Stimulated activated CD8-positive, alpha-beta memory T cell treated with anti-CD3 and anti-CD28 coated beads, Interleukin-12 subunit alpha, Interleukin-12 subunit beta, amount 100 ng/mL, for 4 hours (primary cell): Measurements from ENCODE around the gene PKD1L1.

Experiments
- DNase-seq: peaks from one replicate; pipeline ENCODE4 v3.0.0-alpha.2; 2020; ENCODE audit warnings: low read depth

The PKD1L1 gene

GRCh38 chr7:47866120-47866519, 82.1 kb downstream of the PKD1L1 start:
- DNase-seq, result no peak

- no peak for DNase-seq
Observed at GRCh38 chr7:47852330-47853245, 95.7 kb downstream of the PKD1L1 start.

GRCh38 chr7:47847207-47847606, 101.1 kb downstream of the PKD1L1 start:
- no peak for DNase-seq

- no peak for DNase-seq
Observed at GRCh38 chr7:47846138-47846836, 102.0 kb downstream of the PKD1L1 start.

- no peak for DNase-seq
Observed at GRCh38 chr7:47844311-47844710, 104.0 kb downstream of the PKD1L1 start.

GRCh38 chr7:47843291-47843690, 105.0 kb downstream of the PKD1L1 start:
- DNase-seq, result no peak

GRCh38 chr7:47839381-47839780, 108.9 kb downstream of the PKD1L1 start:
- no peak for DNase-seq

GRCh38 chr7:47837826-47838225, 110.4 kb downstream of the PKD1L1 start:
- no peak for DNase-seq

- DNase-seq, result no peak
Observed at GRCh38 chr7:47836503-47837202, 111.6 kb downstream of the PKD1L1 start.

- no peak for DNase-seq
Observed at GRCh38 chr7:47836080-47836479, 112.2 kb downstream of the PKD1L1 start.

- DNase-seq, result no peak
Observed at GRCh38 chr7:47833211-47833610, 115.1 kb downstream of the PKD1L1 start.

GRCh38 chr7:47832105-47832715, 116.1 kb downstream of the PKD1L1 start:
- no peak for DNase-seq

- DNase-seq, result no peak
Observed at GRCh38 chr7:47830015-47830414, 118.3 kb downstream of the PKD1L1 start.

GRCh38 chr7:47827871-47828270, 120.4 kb downstream of the PKD1L1 start:
- no peak for DNase-seq

- no peak for DNase-seq
Observed at GRCh38 chr7:47827351-47827756, 120.9 kb downstream of the PKD1L1 start.

- no peak for DNase-seq
Observed at GRCh38 chr7:47826754-47827153, 121.5 kb downstream of the PKD1L1 start.

GRCh38 chr7:47819607-47819920, 128.7 kb downstream of the PKD1L1 start:
- DNase-seq, result no peak

GRCh38 chr7:47818796-47819606, 129.3 kb downstream of the PKD1L1 start:
- DNase-seq, result no peak

- no peak for DNase-seq
Observed at GRCh38 chr7:47817917-47818316, 130.3 kb downstream of the PKD1L1 start.

GRCh38 chr7:47816647-47817046, 131.6 kb downstream of the PKD1L1 start:
- DNase-seq, result no peak

GRCh38 chr7:47815867-47816266, 132.4 kb downstream of the PKD1L1 start:
- no peak for DNase-seq
